Effector memory CD4-positive, alpha-beta T cell (primary cell): ENCODE results near the gene GRIA3.

ENCODE experiments used
- DNase-seq, 3 donors: peaks; one replicate each; pipeline ENCODE4 v3.0.0-alpha.2; 2020
- H3K27ac ChIP-seq: 2 replicates; pipeline ENCODE4 v1.7.0; 2013; ENCODE audit warnings: mild to moderate bottlenecking, low read length, moderate library complexity; ENCODE audit not compliant: insufficient read depth, poor library complexity, severe bottlenecking
- H3K27me3 ChIP-seq: replicated peaks from 2 replicates; pipeline ENCODE4 v1.7.0; 2013; ENCODE audit warnings: mild to moderate bottlenecking, low read length; ENCODE audit not compliant: insufficient read depth, control insufficient read depth, poor library complexity, severe bottlenecking
- H3K36me3 ChIP-seq: 2 replicates; pipeline ENCODE4 v1.7.0; 2013; ENCODE audit warnings: mild to moderate bottlenecking, low read length, moderate library complexity; ENCODE audit not compliant: control insufficient read depth, insufficient read depth
- H3K4me1 ChIP-seq: 2 replicates; pipeline ENCODE4 v1.7.0; 2013; ENCODE audit warnings: low read length, mild to moderate bottlenecking; ENCODE audit not compliant: control insufficient read depth, insufficient read depth, poor library complexity, severe bottlenecking
- H3K4me3 ChIP-seq: 2 replicates; pipeline ENCODE4 v1.7.0; 2013; ENCODE audit warnings: low read length, low read depth, mild to moderate bottlenecking; ENCODE audit not compliant: insufficient read depth, poor library complexity, severe bottlenecking
- H3K9me3 ChIP-seq: 2 replicates; pipeline ENCODE4 v1.7.0; 2013; ENCODE audit warnings: mild to moderate bottlenecking, low read length, moderate library complexity; ENCODE audit not compliant: control insufficient read depth
- total RNA-seq, 3 donors: gene quantifications; one replicate each; lab custom pipeline; 2026; lab: John Stamatoyannopoulos, UW

The GRIA3 gene
- total RNA-seq: 0 to 0.39 (median 0.09) reads per million in 3 donors

GRCh38 chrX:123184219-123184865 lies at the start of gene GRIA3:
Gene GRIA3 (plus strand): TSS chrX:123184278. CDS start chrX:123184536, 258 bp downstream.
- DNase-seq: no peak
- H3K9me3 ChIP-seq: no peaks in the 10 kb centered on the region
- H3K27me3 ChIP-seq: no peaks in the 10 kb centered on the region
- no peak within 1 kb of the TSS for H3K27ac ChIP-seq
- H3K4me3 ChIP-seq: no peak within 1 kb of the TSS
- H3K4me1 ChIP-seq: no peaks in the 10 kb centered on the region
- no peaks in the 10 kb centered on the region for H3K36me3 ChIP-seq

- H3K27ac ChIP-seq: no peak overlapping the region
- no peaks in the 10 kb centered on the region for H3K4me1 ChIP-seq
- DNase-seq: no peak
- no peak overlapping the region for H3K4me3 ChIP-seq
- no peaks in the 10 kb centered on the region for H3K9me3 ChIP-seq
- no peaks in the 10 kb centered on the region for H3K36me3 ChIP-seq
- H3K27me3 ChIP-seq: no peaks in the 10 kb centered on the region
Measured at GRCh38 chrX:123138473-123138872, 45.6 kb upstream of the GRIA3 start.

- Histone ChIP-seq H3K4me3 (no peak overlapping the region), H3K9me3 (no peaks in the 10 kb centered on the region), H3K4me1 (no peaks in the 10 kb centered on the region)
Measured at GRCh38 chrX:123140454-123140853, 43.6 kb upstream of the GRIA3 start.

GRCh38 chrX:123140904-123141303 lies 43.2 kb upstream of the GRIA3 start:
- H3K4me3 ChIP-seq: no peak overlapping the region
- no peaks in the 10 kb centered on the region for H3K36me3 ChIP-seq
- no peak for DNase-seq
- H3K27ac ChIP-seq: no peak overlapping the region
- H3K27me3 ChIP-seq: no peaks in the 10 kb centered on the region
- H3K4me1 ChIP-seq: no peaks in the 10 kb centered on the region
- H3K9me3 ChIP-seq: no peaks in the 10 kb centered on the region

More at GRCh38 chrX:123140454-123140853, 43.6 kb upstream of the GRIA3 start:
- Histone ChIP-seq H3K36me3 (no peaks in the 10 kb centered on the region), H3K27ac (no peak overlapping the region), H3K27me3 (no peaks in the 10 kb centered on the region)
- DNase-seq: no peak

GRCh38 chrX:123153846-123154335 lies 30.2 kb upstream of the GRIA3 start:
- Histone ChIP-seq H3K4me1 (no peaks in the 10 kb centered on the region), H3K4me3 (no peak overlapping the region), H3K27me3 (no peaks in the 10 kb centered on the region), H3K36me3 (no peaks in the 10 kb centered on the region), H3K27ac (no peak overlapping the region), H3K9me3 (no peaks in the 10 kb centered on the region)
- DNase-seq: no peak

GRCh38 chrX:123155327-123155726 lies 28.8 kb upstream of the GRIA3 start:
- H3K27me3 ChIP-seq: no peaks in the 10 kb centered on the region
- H3K9me3 ChIP-seq: no peaks in the 10 kb centered on the region
- no peaks in the 10 kb centered on the region for H3K4me1 ChIP-seq
- H3K4me3 ChIP-seq: no peak overlapping the region
- no peaks in the 10 kb centered on the region for H3K36me3 ChIP-seq
- no peak overlapping the region for H3K27ac ChIP-seq
- DNase-seq: no peak

- H3K27me3 ChIP-seq: no peaks in the 10 kb centered on the region
- no peaks in the 10 kb centered on the region for H3K36me3 ChIP-seq
- no peak overlapping the region for H3K4me3 ChIP-seq
- H3K4me1 ChIP-seq: no peaks in the 10 kb centered on the region
- H3K9me3 ChIP-seq: no peaks in the 10 kb centered on the region
- H3K27ac ChIP-seq: no peak overlapping the region
- no peak for DNase-seq
Measured at GRCh38 chrX:123157586-123157985, 26.5 kb upstream of the GRIA3 start.

- H3K9me3 ChIP-seq: no peaks in the 10 kb centered on the region
Measured at GRCh38 chrX:123159403-123159802, 24.7 kb upstream of the GRIA3 start.

GRCh38 chrX:123167621-123168020 lies 16.5 kb upstream of the GRIA3 start:
- H3K9me3 ChIP-seq: no peaks in the 10 kb centered on the region
- H3K27me3 ChIP-seq: no peaks in the 10 kb centered on the region
- H3K36me3 ChIP-seq: no peaks in the 10 kb centered on the region
- no peak for DNase-seq
- H3K27ac ChIP-seq: no peak overlapping the region
- H3K4me1 ChIP-seq: no peaks in the 10 kb centered on the region
- H3K4me3 ChIP-seq: no peak overlapping the region

More at GRCh38 chrX:123159403-123159802, 24.7 kb upstream of the GRIA3 start:
- Histone ChIP-seq H3K27me3 (no peaks in the 10 kb centered on the region), H3K36me3 (no peaks in the 10 kb centered on the region), H3K27ac (no peak overlapping the region), H3K4me3 (no peak overlapping the region), H3K4me1 (no peaks in the 10 kb centered on the region)
- DNase-seq: no peak

- H3K27ac ChIP-seq: no peak overlapping the region
- H3K36me3 ChIP-seq: no peaks in the 10 kb centered on the region
- no peak overlapping the region for H3K4me3 ChIP-seq
- no peaks in the 10 kb centered on the region for H3K4me1 ChIP-seq
- no peaks in the 10 kb centered on the region for H3K27me3 ChIP-seq
- H3K9me3 ChIP-seq: no peaks in the 10 kb centered on the region
- DNase-seq: no peak
Measured at GRCh38 chrX:123169247-123169901, 14.7 kb upstream of the GRIA3 start.
